ENCODE data around the gene PKP2.

DNA sequence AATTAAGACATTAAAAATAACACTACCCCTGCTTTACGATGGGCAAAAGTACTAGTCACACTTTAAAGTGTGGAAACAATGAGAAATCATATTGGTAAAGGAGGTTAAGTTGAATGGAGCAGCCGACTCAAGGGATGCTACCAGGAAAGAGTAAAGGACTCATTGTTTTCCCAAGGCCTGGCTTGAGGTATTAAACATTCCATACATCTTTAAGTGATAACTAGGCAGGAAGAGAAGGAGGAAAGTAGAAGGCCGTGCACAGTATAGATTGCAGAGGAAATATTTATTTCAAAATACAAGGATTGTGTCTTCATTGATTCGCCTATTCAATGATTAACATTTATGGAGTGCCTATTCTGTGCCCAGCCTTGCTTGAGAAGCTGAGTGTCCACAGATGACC is 120.3 kb downstream of the PKP2 start:
- TF ChIP-seq CTCF (IDR thresholded peaks at IDR 0.05; ENCODE audit: low read depth, low read length, missing input control) (no peak), REST (IDR thresholded peaks at IDR 0.05) (no peak), HNF4A (conservative IDR thresholded peaks at IDR 0.05) (no peak), YY1 (IDR thresholded peaks at IDR 0.05) (no peak), RXRA (IDR thresholded peaks at IDR 0.05) (no peak), SP1 (IDR thresholded peaks at IDR 0.05) (no peak), ATF3 (IDR thresholded peaks at IDR 0.05) (no peak), HNF4G (IDR thresholded peaks at IDR 0.05) (no peak), GABPA (IDR thresholded peaks at IDR 0.05 in 1 of 2, conservative IDR thresholded peaks at IDR 0.05 in 1 of 2) (no peak)
- TF ChIP-seq, protein P1, sequence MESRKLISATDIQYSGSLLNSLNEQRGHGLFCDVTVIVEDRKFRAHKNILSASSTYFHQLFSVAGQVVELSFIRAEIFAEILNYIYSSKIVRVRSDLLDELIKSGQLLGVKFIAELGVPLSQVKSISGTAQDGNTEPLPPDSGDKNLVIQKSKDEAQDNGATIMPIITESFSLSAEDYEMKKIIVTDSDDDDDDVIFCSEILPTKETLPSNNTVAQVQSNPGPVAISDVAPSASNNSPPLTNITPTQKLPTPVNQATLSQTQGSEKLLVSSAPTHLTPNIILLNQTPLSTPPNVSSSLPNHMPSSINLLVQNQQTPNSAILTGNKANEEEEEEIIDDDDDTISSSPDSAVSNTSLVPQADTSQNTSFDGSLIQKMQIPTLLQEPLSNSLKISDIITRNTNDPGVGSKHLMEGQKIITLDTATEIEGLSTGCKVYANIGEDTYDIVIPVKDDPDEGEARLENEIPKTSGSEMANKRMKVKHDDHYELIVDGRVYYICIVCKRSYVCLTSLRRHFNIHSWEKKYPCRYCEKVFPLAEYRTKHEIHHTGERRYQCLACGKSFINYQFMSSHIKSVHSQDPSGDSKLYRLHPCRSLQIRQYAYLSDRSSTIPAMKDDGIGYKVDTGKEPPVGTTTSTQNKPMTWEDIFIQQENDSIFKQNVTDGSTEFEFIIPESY (IDR thresholded peaks at IDR 0.05) = no peak

Data from liver (tissue), 3 donors.